WTC11 (cell line): ENCODE data around the gene PDZD7. TPM values are rescaled to one million over a fixed set of nuclear protein-coding genes. Genes with fewer than 3 reads are reported as not detected.

Experiments
- ATAC-seq: fragments of 200-7000 bp; cut with Tn5 transposase; 2 replicates; pipeline ENCODE4 v1.10.0; 2021; ENCODE audit warnings: mild to moderate bottlenecking, moderate library complexity
- CTCF ChIA-PET: fragments of 300-600 bp; sonication (Branson Sonifier 250); formaldehyde crosslinking; loops from one replicate; lab custom pipeline; 2021; ENCODE audit warnings: antibody characterized with exemption; lab: Charles Lee
- POLR2A ChIA-PET: fragments of 350-600 bp; sonication (Branson Sonifier 250); formaldehyde crosslinking; loops from one replicate; lab custom pipeline; 2021; ENCODE audit warnings: antibody characterized with exemption; lab: Charles Lee
- DNase-seq: peaks from one replicate; pipeline ENCODE4 v3.0.0; 2021; ENCODE audit warnings: low spot score
- H3K27ac Mint-ChIP-seq: 2 replicates; pipeline ENCODE4 v1.8.0; 2021; ENCODE audit warnings: mixed read lengths
- H3K27me3 Mint-ChIP-seq: 2 replicates; pipeline ENCODE4 v1.8.0; 2021; ENCODE audit warnings: low read depth, mild to moderate bottlenecking, moderate library complexity, mixed read lengths
- H3K36me3 Mint-ChIP-seq: 2 replicates; pipeline ENCODE4 v1.8.0; 2021; ENCODE audit warnings: mixed read lengths
- H3K4me1 Mint-ChIP-seq: 2 replicates; pipeline ENCODE4 v1.8.0; 2022; ENCODE audit warnings: mixed read lengths
- H3K4me3 Mint-ChIP-seq: 2 replicates; pipeline ENCODE4 v1.8.0; 2021; ENCODE audit warnings: mild to moderate bottlenecking, moderate library complexity, mixed read lengths
- H3K9me3 Mint-ChIP-seq: 2 replicates; pipeline ENCODE4 v1.8.0; 2021; ENCODE audit warnings: mixed read lengths
- ATF6 ChIP-seq: sonication (generic); formaldehyde crosslinking; IDR thresholded peaks from 2 replicates; pipeline ENCODE4 v1.8.1; 2023; ENCODE audit warnings: mild to moderate bottlenecking, missing genetic modification reagents
- CREB1 ChIP-seq: sonication (generic); formaldehyde crosslinking; IDR thresholded peaks from 2 replicates; pipeline ENCODE4 v1.8.0; 2023; ENCODE audit warnings: mild to moderate bottlenecking, missing genetic modification reagents
- CREM ChIP-seq: sonication (generic); formaldehyde crosslinking; IDR thresholded peaks from 2 replicates; pipeline ENCODE4 v1.8.1; 2022; ENCODE audit warnings: mild to moderate bottlenecking, missing genetic modification reagents, moderate library complexity
- ETV6 ChIP-seq: sonication (generic); formaldehyde crosslinking; IDR thresholded peaks from 2 replicates; pipeline ENCODE4 v1.8.1; 2022; ENCODE audit warnings: mild to moderate bottlenecking, missing genetic modification reagents
- GTF2I ChIP-seq: fragments of 250-450 bp; sonication (Bioruptor Pico); conservative IDR thresholded peaks from 2 replicates; pipeline ENCODE4 v1.4.0; 2021; ENCODE audit warnings: mild to moderate bottlenecking
- IRF2 ChIP-seq: sonication (generic); formaldehyde crosslinking; IDR thresholded peaks from 2 replicates; pipeline ENCODE4 v1.8.0; 2022; ENCODE audit warnings: low read depth, missing genetic modification reagents, borderline replicate concordance
- JAZF1 ChIP-seq: fragments of 250-450 bp; sonication (Bioruptor Pico); IDR thresholded peaks from 2 replicates; pipeline ENCODE4 v1.9.0; 2021; ENCODE audit warnings: moderate library complexity, mild to moderate bottlenecking, inconsistent platforms
- NFATC4 ChIP-seq: fragments of 250-450 bp; sonication (Bioruptor Pico); IDR thresholded peaks from 2 replicates; pipeline ENCODE4 v1.9.0; 2021; ENCODE audit warnings: mild to moderate bottlenecking
- NR3C1 ChIP-seq: sonication (generic); formaldehyde crosslinking; conservative IDR thresholded peaks from 2 replicates; pipeline ENCODE4 v1.8.1; 2023; ENCODE audit warnings: low read depth, mild to moderate bottlenecking, missing genetic modification reagents
- PRRX2 ChIP-seq: fragments of 250-450 bp; sonication (Bioruptor Pico); IDR thresholded peaks from 2 replicates; pipeline ENCODE4 v1.8.0; 2021; ENCODE audit warnings: mild to moderate bottlenecking
- RORB ChIP-seq: fragments of 250-450 bp; sonication (Bioruptor Pico); IDR thresholded peaks from 2 replicates; pipeline ENCODE4 v1.9.0; 2021; ENCODE audit warnings: mild to moderate bottlenecking
- ZNF219 ChIP-seq: sonication (generic); formaldehyde crosslinking; IDR thresholded peaks from 2 replicates; pipeline ENCODE4 v1.8.0; 2023; ENCODE audit warnings: missing genetic modification reagents, mild to moderate bottlenecking, borderline replicate concordance
- ZNF396 ChIP-seq: fragments of 250-450 bp; sonication (Bioruptor Pico); IDR thresholded peaks from 2 replicates; pipeline ENCODE4 v1.8.0; 2021; ENCODE audit warnings: mild to moderate bottlenecking, moderate library complexity, borderline replicate concordance
- total RNA-seq: library from RNA; stranded (reverse); gene quantifications from 3 replicates; pipeline ENCODE4 v1.2.3, GENCODE V29; 2021
- TF ChIP-seq, protein P1 (sequence below): sonication (generic); formaldehyde crosslinking; IDR thresholded peaks from 2 replicates; pipeline ENCODE4 v1.8.0; 2022; ENCODE audit warnings: mild to moderate bottlenecking, missing genetic modification reagents
- TF ChIP-seq, protein P2 (sequence below): sonication (generic); formaldehyde crosslinking; conservative IDR thresholded peaks from 2 replicates; pipeline ENCODE4 v1.8.1; 2022; ENCODE audit warnings: mild to moderate bottlenecking, missing genetic modification reagents
- TF ChIP-seq, protein P3 (sequence below): fragments of 250-450 bp; sonication (Bioruptor Pico); IDR thresholded peaks from 2 replicates; pipeline ENCODE4 v2.1.2; 2022; ENCODE audit warnings: mild to moderate bottlenecking, moderate library complexity
- TF ChIP-seq, protein P4 (sequence below): fragments of 250-450 bp; sonication (Bioruptor Pico); IDR thresholded peaks from 2 replicates; pipeline ENCODE4 v1.9.0; 2021; ENCODE audit warnings: mild to moderate bottlenecking
- TF ChIP-seq, protein P5 (sequence below): sonication (generic); formaldehyde crosslinking; IDR thresholded peaks from 2 replicates; pipeline ENCODE4 v1.8.0; 2022; ENCODE audit warnings: mild to moderate bottlenecking, missing genetic modification reagents
- TF ChIP-seq, protein P6 (sequence below): sonication (generic); formaldehyde crosslinking; IDR thresholded peaks from 2 replicates; pipeline ENCODE4 v1.8.1; 2022; ENCODE audit warnings: low read depth, missing genetic modification reagents, borderline replicate concordance
- TF ChIP-seq, protein P7 (sequence below): sonication (generic); formaldehyde crosslinking; IDR thresholded peaks from 2 replicates; pipeline ENCODE4 v1.8.0; 2022; ENCODE audit warnings: missing genetic modification reagents

Gene PDZD7
- total RNA-seq, 1 experiment from 2014 or later = 2.6 TPM

DNA sequence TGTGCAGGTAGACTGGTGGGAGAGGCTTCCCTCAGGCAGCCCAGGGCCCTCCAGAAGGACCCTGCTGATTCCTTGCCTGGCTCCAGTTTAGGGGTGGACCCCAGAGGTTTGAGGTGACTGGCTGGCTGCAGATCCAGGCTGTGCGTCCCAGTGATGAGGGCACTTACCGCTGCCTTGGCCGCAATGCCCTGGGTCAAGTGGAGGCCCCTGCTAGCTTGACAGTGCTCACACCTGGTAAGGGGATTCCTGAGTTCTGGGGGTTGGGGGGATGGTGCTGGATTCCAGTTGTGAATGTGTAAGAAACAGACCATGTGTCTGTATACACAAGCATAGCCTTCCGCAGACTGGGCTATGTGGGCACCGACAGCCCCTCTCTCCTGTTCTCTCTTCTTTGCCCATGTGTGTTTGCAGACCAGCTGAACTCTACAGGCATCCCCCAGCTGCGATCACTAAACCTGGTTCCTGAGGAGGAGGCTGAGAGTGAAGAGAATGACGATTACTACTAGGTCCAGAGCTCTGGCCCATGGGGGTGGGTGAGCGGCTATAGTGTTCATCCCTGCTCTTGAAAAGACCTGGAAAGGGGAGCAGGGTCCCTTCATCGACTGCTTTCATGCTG is 33.6 kb upstream of the PDZD7 start (continued):
- TF ChIP-seq, protein P1, sequence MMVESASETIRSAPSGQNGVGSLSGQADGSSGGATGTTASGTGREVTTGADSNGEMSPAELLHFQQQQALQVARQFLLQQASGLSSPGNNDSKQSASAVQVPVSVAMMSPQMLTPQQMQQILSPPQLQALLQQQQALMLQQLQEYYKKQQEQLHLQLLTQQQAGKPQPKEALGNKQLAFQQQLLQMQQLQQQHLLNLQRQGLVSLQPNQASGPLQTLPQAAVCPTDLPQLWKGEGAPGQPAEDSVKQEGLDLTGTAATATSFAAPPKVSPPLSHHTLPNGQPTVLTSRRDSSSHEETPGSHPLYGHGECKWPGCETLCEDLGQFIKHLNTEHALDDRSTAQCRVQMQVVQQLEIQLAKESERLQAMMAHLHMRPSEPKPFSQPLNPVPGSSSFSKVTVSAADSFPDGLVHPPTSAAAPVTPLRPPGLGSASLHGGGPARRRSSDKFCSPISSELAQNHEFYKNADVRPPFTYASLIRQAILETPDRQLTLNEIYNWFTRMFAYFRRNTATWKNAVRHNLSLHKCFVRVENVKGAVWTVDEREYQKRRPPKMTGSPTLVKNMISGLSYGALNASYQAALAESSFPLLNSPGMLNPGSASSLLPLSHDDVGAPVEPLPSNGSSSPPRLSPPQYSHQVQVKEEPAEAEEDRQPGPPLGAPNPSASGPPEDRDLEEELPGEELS (CRISPR knock-in tag) = no peak
- TF ChIP-seq ETV6 (CRISPR knock-in tag) (no peak), ZNF396 (no peak), CREB1 (CRISPR knock-in tag) (no peak), NFATC4 (no peak), PRRX2 (CRISPR knock-in tag) (no peak), GTF2I (CRISPR knock-in tag) (no peak), NR3C1 (no peak), IRF2 (CRISPR knock-in tag) (no peak), RORB (no peak)
- TF ChIP-seq, protein P2, sequence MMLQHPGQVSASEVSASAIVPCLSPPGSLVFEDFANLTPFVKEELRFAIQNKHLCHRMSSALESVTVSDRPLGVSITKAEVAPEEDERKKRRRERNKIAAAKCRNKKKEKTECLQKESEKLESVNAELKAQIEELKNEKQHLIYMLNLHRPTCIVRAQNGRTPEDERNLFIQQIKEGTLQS = no peak
- TF ChIP-seq, protein P3, sequence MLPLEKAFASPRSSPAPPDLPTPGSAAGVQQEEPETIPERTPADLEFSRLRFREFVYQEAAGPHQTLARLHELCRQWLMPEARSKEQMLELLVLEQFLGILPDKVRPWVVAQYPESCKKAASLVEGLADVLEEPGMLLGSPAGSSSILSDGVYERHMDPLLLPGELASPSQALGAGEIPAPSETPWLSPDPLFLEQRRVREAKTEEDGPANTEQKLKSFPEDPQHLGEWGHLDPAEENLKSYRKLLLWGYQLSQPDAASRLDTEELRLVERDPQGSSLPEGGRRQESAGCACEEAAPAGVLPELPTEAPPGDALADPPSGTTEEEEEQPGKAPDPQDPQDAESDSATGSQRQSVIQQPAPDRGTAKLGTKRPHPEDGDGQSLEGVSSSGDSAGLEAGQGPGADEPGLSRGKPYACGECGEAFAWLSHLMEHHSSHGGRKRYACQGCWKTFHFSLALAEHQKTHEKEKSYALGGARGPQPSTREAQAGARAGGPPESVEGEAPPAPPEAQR (CRISPR knock-in tag) = no peak
- TF ChIP-seq, protein P4, sequence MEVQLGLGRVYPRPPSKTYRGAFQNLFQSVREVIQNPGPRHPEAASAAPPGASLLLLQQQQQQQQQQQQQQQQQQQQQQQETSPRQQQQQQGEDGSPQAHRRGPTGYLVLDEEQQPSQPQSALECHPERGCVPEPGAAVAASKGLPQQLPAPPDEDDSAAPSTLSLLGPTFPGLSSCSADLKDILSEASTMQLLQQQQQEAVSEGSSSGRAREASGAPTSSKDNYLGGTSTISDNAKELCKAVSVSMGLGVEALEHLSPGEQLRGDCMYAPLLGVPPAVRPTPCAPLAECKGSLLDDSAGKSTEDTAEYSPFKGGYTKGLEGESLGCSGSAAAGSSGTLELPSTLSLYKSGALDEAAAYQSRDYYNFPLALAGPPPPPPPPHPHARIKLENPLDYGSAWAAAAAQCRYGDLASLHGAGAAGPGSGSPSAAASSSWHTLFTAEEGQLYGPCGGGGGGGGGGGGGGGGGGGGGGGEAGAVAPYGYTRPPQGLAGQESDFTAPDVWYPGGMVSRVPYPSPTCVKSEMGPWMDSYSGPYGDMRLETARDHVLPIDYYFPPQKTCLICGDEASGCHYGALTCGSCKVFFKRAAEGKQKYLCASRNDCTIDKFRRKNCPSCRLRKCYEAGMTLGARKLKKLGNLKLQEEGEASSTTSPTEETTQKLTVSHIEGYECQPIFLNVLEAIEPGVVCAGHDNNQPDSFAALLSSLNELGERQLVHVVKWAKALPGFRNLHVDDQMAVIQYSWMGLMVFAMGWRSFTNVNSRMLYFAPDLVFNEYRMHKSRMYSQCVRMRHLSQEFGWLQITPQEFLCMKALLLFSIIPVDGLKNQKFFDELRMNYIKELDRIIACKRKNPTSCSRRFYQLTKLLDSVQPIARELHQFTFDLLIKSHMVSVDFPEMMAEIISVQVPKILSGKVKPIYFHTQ = no peak
- TF ChIP-seq, protein P5, sequence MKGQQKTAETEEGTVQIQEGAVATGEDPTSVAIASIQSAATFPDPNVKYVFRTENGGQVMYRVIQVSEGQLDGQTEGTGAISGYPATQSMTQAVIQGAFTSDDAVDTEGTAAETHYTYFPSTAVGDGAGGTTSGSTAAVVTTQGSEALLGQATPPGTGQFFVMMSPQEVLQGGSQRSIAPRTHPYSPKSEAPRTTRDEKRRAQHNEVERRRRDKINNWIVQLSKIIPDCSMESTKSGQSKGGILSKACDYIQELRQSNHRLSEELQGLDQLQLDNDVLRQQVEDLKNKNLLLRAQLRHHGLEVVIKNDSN (CRISPR knock-in tag) = no peak
- TF ChIP-seq, protein P6, sequence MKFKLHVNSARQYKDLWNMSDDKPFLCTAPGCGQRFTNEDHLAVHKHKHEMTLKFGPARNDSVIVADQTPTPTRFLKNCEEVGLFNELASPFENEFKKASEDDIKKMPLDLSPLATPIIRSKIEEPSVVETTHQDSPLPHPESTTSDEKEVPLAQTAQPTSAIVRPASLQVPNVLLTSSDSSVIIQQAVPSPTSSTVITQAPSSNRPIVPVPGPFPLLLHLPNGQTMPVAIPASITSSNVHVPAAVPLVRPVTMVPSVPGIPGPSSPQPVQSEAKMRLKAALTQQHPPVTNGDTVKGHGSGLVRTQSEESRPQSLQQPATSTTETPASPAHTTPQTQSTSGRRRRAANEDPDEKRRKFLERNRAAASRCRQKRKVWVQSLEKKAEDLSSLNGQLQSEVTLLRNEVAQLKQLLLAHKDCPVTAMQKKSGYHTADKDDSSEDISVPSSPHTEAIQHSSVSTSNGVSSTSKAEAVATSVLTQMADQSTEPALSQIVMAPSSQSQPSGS = no peak

DNA sequence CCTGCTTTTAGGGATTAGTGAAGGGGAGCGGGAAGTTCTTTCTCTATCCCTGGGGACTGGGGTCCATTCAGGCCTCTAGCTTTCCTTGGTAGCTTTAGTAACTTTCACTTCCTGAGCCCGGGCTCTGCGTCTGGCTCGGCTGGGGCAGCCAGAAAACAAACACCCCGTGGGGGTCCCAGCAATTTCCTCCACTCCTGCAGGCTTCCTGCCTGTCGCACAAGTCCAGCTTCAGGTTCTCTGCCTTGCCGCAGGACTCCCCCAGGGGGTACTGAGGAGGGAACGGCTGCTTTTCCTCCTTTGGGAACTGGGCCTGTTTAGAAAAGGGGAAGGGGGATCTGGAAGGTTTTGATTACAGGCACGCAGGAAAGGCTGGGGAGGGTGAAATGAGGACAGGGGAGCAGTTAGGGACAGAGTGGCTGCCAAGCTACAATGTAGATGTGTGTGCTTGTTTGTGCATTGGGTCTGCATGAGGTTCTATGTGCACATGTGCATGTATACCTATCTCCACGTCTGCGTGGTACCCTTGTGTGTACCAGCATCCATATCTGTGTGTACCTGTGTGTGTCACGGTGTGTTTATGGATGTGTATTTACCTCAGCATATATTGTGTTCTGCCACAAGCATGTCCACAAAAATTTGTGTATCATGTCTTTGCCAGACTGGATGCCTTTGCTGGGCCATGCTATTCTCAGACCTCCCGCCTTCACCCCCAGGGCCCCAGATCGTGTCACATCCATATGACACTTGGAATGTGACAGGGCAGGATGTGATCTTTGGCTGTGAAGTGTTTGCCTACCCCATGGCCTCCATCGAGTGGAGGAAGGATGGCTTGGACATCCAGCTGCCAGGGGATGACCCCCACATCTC is 32.9 kb upstream of the PDZD7 start:
- DNase-seq (peak; percentile 58), ATAC-seq (no peak)
- Mint-ChIP-seq H3K4me1 (peaks cover 44% of the 10 kb centered on the region), H3K27ac (peak overlapping the region; percentile 42; the same call in 1 of the 2 replicates), H3K9me3 (no peaks in the 10 kb centered on the region), H3K36me3 (no peaks in the 10 kb centered on the region), H3K4me3 (peak overlapping the region; percentile 80), H3K27me3 (peaks cover 63% of the 10 kb centered on the region)
- CTCF ChIA-PET = interaction anchor here (0.6 to 15.0 kb wide), 16 partner anchors 10 to 77 kb away, joined by 3 to 405 read pairs (median 6); partner anchors contain the start of genes LZTS2, PDZD7 and SFXN3
- POLR2A ChIA-PET = interaction anchor here (1.3 to 1.4 kb wide), 2 partner anchors 17 to 76 kb away, joined by 3 to 4 read pairs; no protein-coding TSS in a partner anchor
- TF ChIP-seq, protein P7, sequence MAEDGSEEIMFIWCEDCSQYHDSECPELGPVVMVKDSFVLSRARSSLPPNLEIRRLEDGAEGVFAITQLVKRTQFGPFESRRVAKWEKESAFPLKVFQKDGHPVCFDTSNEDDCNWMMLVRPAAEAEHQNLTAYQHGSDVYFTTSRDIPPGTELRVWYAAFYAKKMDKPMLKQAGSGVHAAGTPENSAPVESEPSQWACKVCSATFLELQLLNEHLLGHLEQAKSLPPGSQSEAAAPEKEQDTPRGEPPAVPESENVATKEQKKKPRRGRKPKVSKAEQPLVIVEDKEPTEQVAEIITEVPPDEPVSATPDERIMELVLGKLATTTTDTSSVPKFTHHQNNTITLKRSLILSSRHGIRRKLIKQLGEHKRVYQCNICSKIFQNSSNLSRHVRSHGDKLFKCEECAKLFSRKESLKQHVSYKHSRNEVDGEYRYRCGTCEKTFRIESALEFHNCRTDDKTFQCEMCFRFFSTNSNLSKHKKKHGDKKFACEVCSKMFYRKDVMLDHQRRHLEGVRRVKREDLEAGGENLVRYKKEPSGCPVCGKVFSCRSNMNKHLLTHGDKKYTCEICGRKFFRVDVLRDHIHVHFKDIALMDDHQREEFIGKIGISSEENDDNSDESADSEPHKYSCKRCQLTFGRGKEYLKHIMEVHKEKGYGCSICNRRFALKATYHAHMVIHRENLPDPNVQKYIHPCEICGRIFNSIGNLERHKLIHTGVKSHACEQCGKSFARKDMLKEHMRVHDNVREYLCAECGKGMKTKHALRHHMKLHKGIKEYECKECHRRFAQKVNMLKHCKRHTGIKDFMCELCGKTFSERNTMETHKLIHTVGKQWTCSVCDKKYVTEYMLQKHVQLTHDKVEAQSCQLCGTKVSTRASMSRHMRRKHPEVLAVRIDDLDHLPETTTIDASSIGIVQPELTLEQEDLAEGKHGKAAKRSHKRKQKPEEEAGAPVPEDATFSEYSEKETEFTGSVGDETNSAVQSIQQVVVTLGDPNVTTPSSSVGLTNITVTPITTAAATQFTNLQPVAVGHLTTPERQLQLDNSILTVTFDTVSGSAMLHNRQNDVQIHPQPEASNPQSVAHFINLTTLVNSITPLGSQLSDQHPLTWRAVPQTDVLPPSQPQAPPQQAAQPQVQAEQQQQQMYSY (CRISPR knock-in tag) = no peak
- TF ChIP-seq ZNF219 (CRISPR knock-in tag) (no peak), JAZF1 (CRISPR knock-in tag) (no peak), CREM (no peak), ATF6 (CRISPR knock-in tag) (no peak)
